GM12873 (cell line): ENCODE data around the gene HOXD13.
A peak's percentile ranks its signal among the peaks of the same experiment; 100 is the strongest.

Source experiments
- CTCF ChIP-seq: IDR thresholded peaks from 2 replicates; pipeline ENCODE4 v1.5.1; 2012; ENCODE audit warnings: low read depth, mild to moderate bottlenecking, moderate library complexity, low read length, control low read depth; ENCODE audit not compliant: insufficient read depth; ENCODE audit errors: missing control alignments

The HOXD13 gene

GRCh38 chr2:176117823-176118371 is 25.4 kb downstream of the HOXD13 start:
- TF ChIP-seq CTCF, result no peak

- peak; percentile 53 for TF ChIP-seq CTCF
These were observed 26.2 kb downstream of the HOXD13 start for GRCh38 chr2:176118601-176119339.

GRCh38 chr2:176120364-176121189 is 28.1 kb downstream of the HOXD13 start:
- TF ChIP-seq CTCF, result no peak

- no peak for TF ChIP-seq CTCF
These were observed 28.9 kb downstream of the HOXD13 start for GRCh38 chr2:176121190-176122051.

- no peak for TF ChIP-seq CTCF
These were observed 29.6 kb downstream of the HOXD13 start for GRCh38 chr2:176122052-176122682.

GRCh38 chr2:176122683-176123410 is 30.3 kb downstream of the HOXD13 start, which contains the start of gene HOXD9:
HOXD9 (plus strand) TSS chr2:176122719; CDS start chr2:176122769, 50 bp downstream.
- TF ChIP-seq CTCF, result no peak
